RWPE2 (cell line): ENCODE results near the gene PUS10.
"Not testable (repeated sequence)": the region's sequence is repeated elsewhere in the genome, so short reads cannot be mapped to it uniquely, and the experiment has no call there.

Source experiments
- ATAC-seq: fragments of 200-7000 bp; cut with Tn5 transposase; 3 replicates; pipeline ENCODE4 v1.9.1; 2021; ENCODE audit warnings: low read depth
- DNase-seq: peaks from one replicate; pipeline ENCODE4 v3.0.0-alpha.2; 2020; ENCODE audit warnings: low spot score
- H3K27ac ChIP-seq: fragments of 450-650 bp; 2 replicates; pipeline ENCODE4 v1.5.1; 2017; ENCODE audit warnings: mild to moderate bottlenecking; ENCODE audit not compliant: poor library complexity, severe bottlenecking
- H3K27me3 ChIP-seq: fragments of 250-450 bp; sonication (Bioruptor Pico); 2 replicates; pipeline ENCODE4 v1.5.1; 2021; ENCODE audit warnings: mild to moderate bottlenecking, moderate library complexity; ENCODE audit not compliant: insufficient read depth, poor library complexity, severe bottlenecking
- H3K36me3 ChIP-seq: fragments of 250-450 bp; sonication (Bioruptor Pico); 2 replicates; pipeline ENCODE4 v1.5.1; 2020; ENCODE audit warnings: low read depth, mild to moderate bottlenecking, moderate library complexity
- H3K4me1 ChIP-seq: fragments of 250-450 bp; sonication (Bioruptor Pico); 2 replicates; pipeline ENCODE4 v1.5.1; 2021; ENCODE audit warnings: mild to moderate bottlenecking, moderate library complexity; ENCODE audit not compliant: insufficient read depth, poor library complexity, severe bottlenecking
- H3K4me3 ChIP-seq: fragments of 250-450 bp; sonication (Bioruptor Pico); 2 replicates; pipeline ENCODE4 v1.5.1; 2021; ENCODE audit warnings: mild to moderate bottlenecking, moderate library complexity; ENCODE audit not compliant: severe bottlenecking
- H3K9me3 ChIP-seq: fragments of 250-450 bp; sonication (Bioruptor Pico); 2 replicates; pipeline ENCODE4 v1.5.1; 2021; ENCODE audit warnings: mild to moderate bottlenecking, moderate library complexity; ENCODE audit not compliant: severe bottlenecking
- CTCF ChIP-seq: fragments of 450-650 bp; IDR thresholded peaks from one replicate; pipeline ENCODE4 v1.5.1; 2017; ENCODE audit warnings: mild to moderate bottlenecking, moderate library complexity; ENCODE audit not compliant: poor library complexity, severe bottlenecking

PUS10 gene

GRCh38 chr2:61055557-61055956, 37.5 kb upstream of the PUS10 start:
- ATAC-seq, result no peak
- no peaks in the 10 kb centered on the region for H3K9me3 ChIP-seq
- no peak overlapping the region for H3K4me3 ChIP-seq
- no peaks in the 10 kb centered on the region for H3K27me3 ChIP-seq
- no peak overlapping the region for H3K27ac ChIP-seq
- no peak for TF ChIP-seq CTCF
- DNase-seq, result no peak
- peaks cover 46% of the 10 kb centered on the region for H3K36me3 ChIP-seq
- H3K4me1 ChIP-seq, result no peaks in the 10 kb centered on the region

- no peak for ATAC-seq
- H3K27me3 ChIP-seq, result no peaks in the 10 kb centered on the region
- no peaks in the 10 kb centered on the region for H3K9me3 ChIP-seq
- no peak for DNase-seq
- peaks cover 75% of the 10 kb centered on the region for H3K36me3 ChIP-seq
- no peak overlapping the region for H3K4me3 ChIP-seq
- no peak for TF ChIP-seq CTCF
- H3K4me1 ChIP-seq, result no peaks in the 10 kb centered on the region
- no peak overlapping the region for H3K27ac ChIP-seq
These were observed 27.9 kb upstream of the PUS10 start for GRCh38 chr2:61045999-61046398.

- DNase-seq, result no peak
- TF ChIP-seq CTCF, result no peak
- Histone ChIP-seq H3K27ac (no peak overlapping the region), H3K4me1 (no peaks in the 10 kb centered on the region), H3K4me3 (no peak overlapping the region), H3K9me3 (no peaks in the 10 kb centered on the region), H3K27me3 (no peaks in the 10 kb centered on the region), H3K36me3 (peaks cover 68% of the 10 kb centered on the region)
- no peak for ATAC-seq
These were observed 27.2 kb upstream of the PUS10 start for GRCh38 chr2:61045226-61045625.

- Histone ChIP-seq H3K27me3 (no peaks in the 10 kb centered on the region), H3K4me3 (no peak overlapping the region), H3K27ac (no peak overlapping the region), H3K36me3 (peaks cover 62% of the 10 kb centered on the region), H3K4me1 (no peaks in the 10 kb centered on the region), H3K9me3 (no peaks in the 10 kb centered on the region)
- DNase-seq, result no peak
- no peak for ATAC-seq
- TF ChIP-seq CTCF, result no peak
These were observed 26.6 kb upstream of the PUS10 start for GRCh38 chr2:61044636-61045035.

GRCh38 chr2:61042807-61043206, 24.8 kb upstream of the PUS10 start:
- DNase-seq (no peak), ATAC-seq (no peak)
- no peak overlapping the region for H3K4me3 ChIP-seq
- no peak for TF ChIP-seq CTCF
- H3K36me3 ChIP-seq, result peaks cover 44% of the 10 kb centered on the region
- no peaks in the 10 kb centered on the region for H3K9me3 ChIP-seq
- H3K27me3 ChIP-seq, result no peaks in the 10 kb centered on the region
- H3K4me1 ChIP-seq, result no peaks in the 10 kb centered on the region
- no peak overlapping the region for H3K27ac ChIP-seq

GRCh38 chr2:61036643-61037042, 18.6 kb upstream of the PUS10 start:
- H3K4me1 ChIP-seq, H3K27me3 ChIP-seq, H3K27ac ChIP-seq, DNase-seq, H3K4me3 ChIP-seq, H3K9me3 ChIP-seq, ATAC-seq: not testable (repeated sequence)
- H3K36me3 ChIP-seq, result peaks cover 40% of the 10 kb centered on the region

GRCh38 chr2:61034592-61034991, 16.5 kb upstream of the PUS10 start:
- peaks cover 51% of the 10 kb centered on the region for H3K36me3 ChIP-seq
- H3K4me3 ChIP-seq, H3K27ac ChIP-seq, H3K4me1 ChIP-seq, H3K27me3 ChIP-seq, H3K9me3 ChIP-seq, DNase-seq, ATAC-seq: not testable (repeated sequence)
